Right cardiac atrium (tissue), 5 donors: Measurements from ENCODE around the gene AMOTL1. TPM values are rescaled to one million over a fixed set of nuclear protein-coding genes. Genes with fewer than 3 reads are reported as not detected.
"Not testable (repeated sequence)": the region's sequence is repeated elsewhere in the genome, so short reads cannot be mapped to it uniquely, and the experiment has no call there.

Experiments used
- ATAC-seq, 2 donors: fragments of 200-7000 bp; cut with Tn5 transposase; one replicate each; pipeline versions ENCODE4 v1.8.0 to v1.9.1; 2020; ENCODE audit warnings: moderate library complexity in 2 of 2, mild to moderate bottlenecking in 1 of 2
- DNase-seq, 3 donors: peaks; one replicate each; pipeline ENCODE4 v3.0.0-alpha.2; 2020
- H3K27ac ChIP-seq: one replicate; pipeline ENCODE4 v1.5.1; 2013; ENCODE audit warnings: mild to moderate bottlenecking, low read length, control low read depth, moderate library complexity
- H3K27me3 ChIP-seq: one replicate; pipeline ENCODE4 v1.6.1; 2013; ENCODE audit not compliant: control insufficient read depth, insufficient read depth
- H3K4me1 ChIP-seq: one replicate; pipeline ENCODE4 v1.6.1; 2013; ENCODE audit warnings: low read length; ENCODE audit not compliant: control insufficient read depth, insufficient read depth
- H3K4me3 ChIP-seq: one replicate; pipeline ENCODE4 v1.5.1; 2013; ENCODE audit warnings: low read length, control low read depth
- H3K9me3 ChIP-seq: one replicate; pipeline ENCODE4 v1.6.1; 2013; ENCODE audit warnings: low read length; ENCODE audit not compliant: control insufficient read depth
- WGBS: extraction: QIAGEN DNeasy Blood & Tissue Kit; methylation state at CpG from one replicate; pipeline ENCODE4 v1.1.7; 2013; 5-methylcytosine and 5-hydroxymethylcytosine counted together
- intact Hi-C, 4 donors: fragments of 100-400 bp; cut with DNase I; formaldehyde crosslinking; loops; one replicate each; pipeline versions ENCODE4 v1.11.0 to v1.14.0; 2022 to 2023
- polyA plus RNA-seq: library from polyadenylated mRNA; stranded (reverse); fragments of 200-250 nt; gene quantifications from one replicate; pipeline ENCODE4 v1.2.3, GENCODE V29; 2013
- total RNA-seq, 4 donors: library from RNA; stranded (reverse); fragmentation: NEBNext Ultra II Directional; extraction: Animal tissue kit (Norgen Biotek cat#: 25700); gene quantifications; one replicate each; pipeline ENCODE4 v1.2.1, GENCODE V29; 2021
- donor health status: healthy with polysubstance abuse.
- donor health status: DM: no; HTN: yes; CAD: no.
- donor health status: DM: no; HTN: no; CAD: no.
- donor health status: DM: no; HTN: yes; CAD: no; lungs with severe emphysema.
- donor health status: DM: yes; HTN: yes; CAD: no.

Gene AMOTL1
- total and polyA plus RNA-seq, 5 donors = 15.2 to 84.1 (median 54.5) TPM

DNA sequence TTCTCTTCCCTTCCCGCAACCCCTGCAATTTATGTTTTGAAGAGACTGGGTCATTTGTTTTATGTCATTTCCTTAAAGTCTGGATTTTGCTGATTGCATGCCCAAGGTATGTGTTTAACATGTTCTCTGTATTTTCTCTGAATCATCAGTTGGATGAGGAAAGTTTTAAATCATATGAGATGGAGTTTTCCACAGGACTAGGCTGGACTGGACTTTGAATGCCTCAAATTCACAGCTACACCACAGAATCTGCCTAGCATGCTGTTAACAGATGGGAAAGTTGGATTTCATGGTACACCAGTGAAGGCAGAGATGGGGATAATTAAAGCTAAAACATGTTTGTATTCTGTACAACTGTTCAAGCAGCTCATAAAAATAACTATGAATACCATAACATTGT is 142.6 kb downstream of the AMOTL1 start:
- Histone ChIP-seq H3K9me3 (no peaks in the 10 kb centered on the region), H3K4me1 (no peaks in the 10 kb centered on the region), H3K27me3 (no peaks in the 10 kb centered on the region), H3K27ac (no peak overlapping the region), H3K4me3 (no peak overlapping the region)
- DNase-seq (no peak), ATAC-seq (no peak)
- intact Hi-C loops = no loop called here
- 1% methylated on average over 1 of the region's 1 CpG for WGBS

DNA sequence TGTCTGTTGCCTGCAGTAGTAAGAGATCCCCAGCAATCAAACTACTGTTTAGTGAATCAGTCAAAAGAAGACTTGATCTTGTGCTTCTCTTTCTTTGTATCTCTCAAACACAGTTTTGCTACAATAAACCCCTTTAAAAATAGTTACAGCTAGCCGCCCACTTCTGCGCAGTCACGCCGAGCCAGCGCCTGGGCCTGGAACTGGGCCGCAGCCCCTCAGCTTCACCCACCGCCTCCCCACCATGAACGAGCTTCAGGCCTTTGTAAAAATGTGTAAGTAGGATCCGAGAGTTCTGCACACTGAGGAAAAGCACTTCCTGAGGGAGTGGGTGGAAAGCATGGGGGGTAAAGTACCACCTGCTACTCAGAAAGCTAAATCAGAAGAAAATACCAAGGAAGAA is 144.7 kb downstream of the AMOTL1 start:
- no peak overlapping the region for H3K27ac ChIP-seq
- no peak overlapping the region for H3K4me3 ChIP-seq
- ATAC-seq (no peak), DNase-seq (no peak)
- H3K9me3 ChIP-seq = no peaks in the 10 kb centered on the region
- WGBS = 95% methylated on average over 9 of the region's 9 CpGs
- H3K4me1 ChIP-seq = no peaks in the 10 kb centered on the region
- intact Hi-C loops = no loop called here
- no peaks in the 10 kb centered on the region for H3K27me3 ChIP-seq

DNA sequence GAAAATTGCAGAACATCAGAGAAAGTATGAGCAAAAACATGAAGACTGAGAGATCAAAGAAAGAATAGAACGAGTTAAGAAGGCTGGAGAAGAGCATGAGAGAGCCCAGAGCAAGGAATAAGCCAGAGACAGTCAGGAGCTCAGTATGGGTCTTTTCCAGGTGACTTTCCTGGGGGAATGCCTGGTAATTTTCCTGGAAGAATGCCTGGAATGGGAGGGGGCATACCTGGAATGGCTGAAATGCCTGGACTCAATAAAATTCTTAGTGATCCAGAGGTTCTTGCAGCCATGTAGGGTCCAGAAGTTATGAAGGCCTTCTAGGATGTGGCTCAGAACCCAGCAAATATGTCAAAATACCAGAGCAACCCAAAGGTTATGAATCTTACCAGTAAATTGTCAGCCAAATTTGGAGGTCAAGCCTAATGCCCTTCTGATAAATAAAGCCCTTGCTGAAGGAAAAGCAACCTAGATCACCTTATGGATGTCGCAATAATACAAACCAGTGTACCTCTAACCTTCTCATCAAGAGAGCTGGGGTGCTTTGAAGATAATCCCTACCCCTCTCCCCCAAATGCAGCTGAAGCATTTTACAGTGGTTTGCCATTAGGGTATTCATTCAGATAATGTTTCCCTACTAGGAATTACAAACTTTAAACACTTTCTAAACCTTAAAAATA is 145.7 kb downstream of the AMOTL1 start:
- intact Hi-C loops, H3K27me3 ChIP-seq, H3K4me1 ChIP-seq, ATAC-seq, H3K27ac ChIP-seq, H3K4me3 ChIP-seq, H3K9me3 ChIP-seq, DNase-seq: not testable (repeated sequence)
- 96% methylated on average over 2 of the region's 2 CpGs for WGBS

DNA sequence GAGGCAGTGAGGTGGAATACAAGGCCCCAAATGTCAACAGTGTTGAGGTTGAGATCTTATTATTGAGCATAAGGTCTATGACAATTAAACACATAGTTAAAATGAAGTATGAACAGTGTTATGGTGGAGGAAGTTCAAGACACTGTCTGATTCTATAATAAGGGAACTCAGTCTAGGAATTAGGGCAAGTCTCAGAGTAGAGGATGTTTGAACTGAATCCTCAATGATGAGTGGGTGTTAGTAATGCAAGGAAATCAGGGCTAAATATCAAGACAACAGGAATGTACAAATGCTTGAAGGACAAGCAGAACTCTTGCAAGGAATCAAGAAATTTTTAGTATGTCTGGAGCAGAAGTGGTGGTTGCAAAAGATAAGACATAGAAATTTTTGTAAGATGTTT is 152.2 kb downstream of the AMOTL1 start:
- intact Hi-C loops = no loop called here
- ATAC-seq = no peak

DNA sequence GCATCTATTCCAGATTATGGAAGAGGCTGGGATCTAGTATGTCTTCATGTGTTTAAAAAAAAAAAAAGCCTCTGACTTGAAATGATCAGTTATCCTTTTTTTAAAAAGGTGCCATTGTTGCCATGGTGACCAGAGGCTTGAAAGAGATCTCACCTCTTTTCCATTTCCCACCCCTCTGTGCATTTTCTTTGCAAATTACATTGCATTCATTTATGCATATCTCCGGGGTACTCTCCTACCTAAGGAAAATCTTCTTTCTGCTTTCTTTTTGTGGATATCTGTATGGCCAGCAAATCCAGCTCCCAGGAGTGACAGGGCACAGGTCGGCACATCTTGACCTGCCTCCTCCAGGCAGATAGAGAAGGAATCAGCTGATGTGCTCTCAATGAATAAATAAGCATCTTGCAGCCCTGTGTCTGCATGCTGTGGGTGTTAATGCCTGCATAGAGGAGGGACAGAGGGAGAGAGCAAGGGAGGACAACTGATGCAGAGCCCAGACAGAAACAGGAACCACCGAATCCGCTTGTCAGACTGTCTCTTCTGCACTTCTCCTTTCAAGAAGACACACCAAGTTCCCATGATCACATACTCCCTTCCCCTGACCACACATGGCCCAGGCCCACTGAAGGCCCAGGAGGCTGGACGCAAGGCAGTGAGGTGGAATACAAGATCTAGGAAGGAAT is 154.3 kb downstream of the AMOTL1 start:
- peaks cover 10% of the 10 kb centered on the region for H3K4me1 ChIP-seq
- no peaks in the 10 kb centered on the region for H3K9me3 ChIP-seq
- H3K27ac ChIP-seq = no peak overlapping the region
- no peaks in the 10 kb centered on the region for H3K27me3 ChIP-seq
- intact Hi-C loops = no loop called here
- ATAC-seq (no peak), DNase-seq (no peak)
- 76% methylated on average over 5 of the region's 5 CpGs for WGBS
- no peak overlapping the region for H3K4me3 ChIP-seq

More for the DNA sequence above, 152.2 kb downstream of the AMOTL1 start:
- Histone ChIP-seq H3K27ac (no peak overlapping the region), H3K4me1 (no peaks in the 10 kb centered on the region), H3K4me3 (no peak overlapping the region), H3K27me3 (no peaks in the 10 kb centered on the region), H3K9me3 (no peaks in the 10 kb centered on the region)
- no peak for DNase-seq

DNA sequence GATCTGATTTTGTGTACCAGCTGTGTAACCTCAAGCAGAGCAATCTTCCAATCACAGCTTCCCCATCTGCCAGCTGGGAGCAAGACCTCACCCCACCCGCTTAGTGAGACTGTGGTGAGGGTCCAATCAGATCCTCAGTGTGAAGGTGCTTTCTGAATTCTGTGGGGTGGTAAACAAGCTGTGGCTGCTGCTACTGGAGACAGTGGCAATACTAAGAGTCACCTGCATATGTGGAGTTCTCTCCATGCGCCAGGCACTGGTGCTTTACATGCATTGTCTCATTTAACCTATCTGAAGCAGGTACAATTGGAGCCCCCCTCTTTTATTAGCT is 154.8 kb downstream of the AMOTL1 start:
- Histone ChIP-seq H3K4me3 (no peak overlapping the region), H3K9me3 (no peaks in the 10 kb centered on the region), H3K27me3 (no peaks in the 10 kb centered on the region), H3K4me1 (peaks cover 13% of the 10 kb centered on the region), H3K27ac (no peak overlapping the region)
- intact Hi-C loops = no loop called here
- DNase-seq (no peak), ATAC-seq (no peak)
- WGBS = 99% methylated on average over 2 of the region's 2 CpGs

DNA sequence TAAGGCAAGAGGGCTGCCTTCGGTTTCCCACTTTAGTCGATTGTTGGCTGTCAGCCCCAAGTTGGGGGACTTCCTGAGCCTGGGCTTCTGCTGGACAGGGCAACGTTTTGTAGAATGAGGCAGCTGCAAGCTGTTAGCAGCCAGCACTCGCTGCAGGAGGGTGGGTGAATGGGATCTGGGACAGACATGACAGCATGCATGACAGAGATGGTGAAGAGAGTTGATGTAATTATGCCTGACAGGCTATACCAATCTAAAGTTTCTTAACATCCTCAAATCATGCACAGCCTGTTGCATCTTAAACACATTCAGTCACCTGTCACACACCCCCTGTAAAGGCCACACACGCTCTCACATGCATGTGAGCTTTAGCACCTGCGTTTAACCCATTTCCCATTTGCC is 156.0 kb downstream of the AMOTL1 start:
- no peak overlapping the region for H3K27ac ChIP-seq
- no peak overlapping the region for H3K4me3 ChIP-seq
- H3K27me3 ChIP-seq = no peaks in the 10 kb centered on the region
- WGBS = 47% methylated on average over 6 of the region's 6 CpGs
- intact Hi-C loops = no loop called here
- no peaks in the 10 kb centered on the region for H3K9me3 ChIP-seq
- peaks cover 16% of the 10 kb centered on the region for H3K4me1 ChIP-seq
- DNase-seq (no peak), ATAC-seq (no peak)

DNA sequence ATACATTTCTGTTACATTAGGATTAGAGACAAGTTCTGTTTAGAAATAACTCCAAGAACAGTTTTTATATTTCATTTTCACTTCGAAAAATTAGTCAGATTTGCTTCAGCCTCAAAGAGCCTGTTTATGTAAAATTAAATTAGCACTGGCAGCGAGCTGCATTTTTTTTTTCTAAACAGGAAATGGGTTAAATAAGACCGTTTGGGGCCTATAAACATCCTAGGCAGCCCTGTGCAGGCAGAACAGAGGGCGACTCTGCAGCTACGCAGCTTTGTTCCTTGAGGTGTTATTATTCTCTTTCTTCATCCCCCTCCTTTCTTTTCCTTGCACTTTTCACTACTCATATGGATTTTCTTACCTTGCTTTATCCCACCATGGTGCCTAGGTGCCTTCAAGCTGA is 156.5 kb downstream of the AMOTL1 start:
- DNase-seq = no peak
- intact Hi-C loops = no loop called here
- ATAC-seq = no peak
- Histone ChIP-seq H3K4me3 (no peak overlapping the region), H3K4me1 (peaks cover 18% of the 10 kb centered on the region), H3K27ac (no peak overlapping the region), H3K9me3 (no peaks in the 10 kb centered on the region), H3K27me3 (no peaks in the 10 kb centered on the region)
- WGBS = 52% methylated on average over 5 of the region's 5 CpGs

DNA sequence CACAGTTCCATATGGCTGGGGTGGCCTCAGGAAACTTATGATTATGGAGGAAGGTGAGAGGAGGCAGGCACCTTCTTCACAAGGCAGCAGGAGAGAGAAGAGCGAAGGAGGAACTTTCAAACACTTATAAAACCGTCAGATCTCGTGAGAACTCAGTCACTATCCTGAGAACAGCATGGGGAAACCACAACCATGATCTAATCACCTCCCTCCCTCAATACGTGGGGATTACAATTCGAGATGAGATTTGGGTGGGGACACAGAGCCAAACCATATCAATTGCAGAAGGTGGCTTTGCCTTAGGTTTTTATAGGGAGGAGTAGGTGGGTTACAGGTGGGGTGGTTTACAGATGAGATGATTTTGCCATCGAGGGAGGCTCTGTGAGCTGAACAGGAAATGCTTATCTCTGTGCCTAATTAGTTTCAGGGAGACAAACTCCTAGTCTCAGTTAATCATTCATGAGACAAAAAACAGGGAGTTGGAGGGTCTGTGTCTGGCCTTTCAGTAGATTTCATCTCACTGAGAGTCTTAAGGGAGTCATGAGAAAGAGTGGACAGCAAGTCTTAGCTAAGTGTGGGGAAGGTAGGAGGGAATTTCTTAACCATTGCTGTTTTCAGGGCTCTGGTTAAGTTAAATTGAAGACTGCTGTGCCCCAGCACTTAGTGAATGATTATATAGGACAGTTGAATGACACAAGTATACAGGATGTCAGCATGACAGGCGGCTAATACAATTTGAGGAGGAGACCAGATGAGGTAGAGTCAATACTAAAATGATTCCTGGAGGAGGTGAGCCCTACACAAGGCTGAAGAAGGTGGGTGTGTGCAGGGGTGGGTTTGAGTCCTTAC is 157.5 kb downstream of the AMOTL1 start:
- no peak overlapping the region for H3K4me3 ChIP-seq
- intact Hi-C loops = no loop called here

DNA sequence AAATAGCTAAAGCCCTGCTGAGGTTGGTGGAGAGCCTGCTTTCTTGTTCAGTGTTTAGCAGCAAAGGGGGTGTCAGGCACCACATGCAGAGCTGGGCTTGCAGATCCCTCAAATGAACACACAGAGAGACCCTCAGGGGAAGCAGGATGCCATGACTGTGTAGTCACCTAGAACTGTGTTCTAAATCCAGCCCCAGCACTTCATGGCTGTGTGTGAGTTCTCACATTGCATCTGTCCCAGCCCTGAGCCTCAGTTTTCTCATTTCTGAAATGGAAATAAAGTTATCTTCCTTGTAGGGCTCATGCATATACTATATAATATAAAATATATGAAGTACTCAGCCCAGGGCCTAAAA is 158.1 kb downstream of the AMOTL1 start:
- no peak for DNase-seq
- no peak overlapping the region for H3K4me3 ChIP-seq
- H3K27ac ChIP-seq = peak overlapping the region; percentile 11
- H3K27me3 ChIP-seq = no peaks in the 10 kb centered on the region
- no peaks in the 10 kb centered on the region for H3K9me3 ChIP-seq
- peaks cover 18% of the 10 kb centered on the region for H3K4me1 ChIP-seq
- ATAC-seq = peak in 1 of 2 donors; percentile 11
- intact Hi-C loops = no loop called here

More for the DNA sequence above, 157.5 kb downstream of the AMOTL1 start:
- Histone ChIP-seq H3K27me3 (no peaks in the 10 kb centered on the region), H3K9me3 (no peaks in the 10 kb centered on the region), H3K27ac (peak overlapping the region; percentile 9), H3K4me1 (peaks cover 18% of the 10 kb centered on the region)
- 56% methylated on average over 7 of the region's 7 CpGs for WGBS
- ATAC-seq (no peak), DNase-seq (no peak)
